CD4-positive, alpha-beta T cell treated with Interleukin-21 for 1 hour (primary cell): Measurements from ENCODE around the gene RBM15B.
A peak's percentile ranks its signal among the peaks of the same experiment; 100 is the strongest.

ENCODE experiments used
- DNase-seq: peaks from one replicate; pipeline ENCODE4 v3.0.0-alpha.2; 2020

RBM15B gene

GRCh38 chr3:51392355-51393133, 1.5 kb downstream of the RBM15B start:
- DNase-seq = no peak

- no peak for DNase-seq
These were observed 2.0 kb downstream of the RBM15B start for GRCh38 chr3:51393134-51393495.

- DNase-seq = no peak
These were observed 2.5 kb downstream of the RBM15B start for GRCh38 chr3:51393564-51393963.

GRCh38 chr3:51394541-51394940, 3.5 kb downstream of the RBM15B start:
- no peak for DNase-seq

DNA sequence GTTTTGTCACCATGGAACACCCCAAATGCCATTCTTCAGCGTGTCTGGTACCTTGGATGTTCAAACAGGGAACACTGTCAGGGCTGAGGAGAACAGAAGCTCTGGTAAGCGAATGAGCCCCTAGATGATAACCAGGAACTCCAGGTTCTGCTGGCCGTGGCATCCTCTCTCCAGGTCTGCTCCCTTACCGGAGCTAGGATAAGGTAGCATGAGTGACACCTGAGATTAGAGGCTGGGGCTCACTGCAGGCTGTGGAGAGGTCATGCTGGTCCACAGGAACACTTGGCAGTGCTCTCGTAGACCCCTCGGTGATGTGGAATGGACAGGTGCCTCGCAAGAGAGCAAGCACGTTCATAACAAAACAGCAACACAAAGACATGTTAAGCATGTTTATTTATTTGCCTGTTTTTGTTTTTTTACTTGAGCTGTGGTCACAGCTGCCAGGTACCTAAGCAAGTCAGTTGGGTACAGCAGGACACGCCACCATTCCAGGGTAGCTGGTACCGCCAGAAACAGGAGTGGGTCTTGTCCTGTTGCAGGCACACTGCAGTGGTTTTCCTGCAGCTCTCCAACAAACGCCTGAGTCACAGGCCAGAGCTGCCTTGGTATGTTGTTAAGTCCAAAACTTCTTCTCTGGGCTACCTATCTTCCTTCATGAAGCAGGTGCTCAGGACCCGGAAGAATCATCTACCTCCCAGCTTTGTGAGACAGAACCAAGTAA, 4.6 kb downstream of the RBM15B start:
- DNase-seq = no peak

- no peak for DNase-seq
These were observed 5.3 kb downstream of the RBM15B start for GRCh38 chr3:51396401-51396800.

DNA sequence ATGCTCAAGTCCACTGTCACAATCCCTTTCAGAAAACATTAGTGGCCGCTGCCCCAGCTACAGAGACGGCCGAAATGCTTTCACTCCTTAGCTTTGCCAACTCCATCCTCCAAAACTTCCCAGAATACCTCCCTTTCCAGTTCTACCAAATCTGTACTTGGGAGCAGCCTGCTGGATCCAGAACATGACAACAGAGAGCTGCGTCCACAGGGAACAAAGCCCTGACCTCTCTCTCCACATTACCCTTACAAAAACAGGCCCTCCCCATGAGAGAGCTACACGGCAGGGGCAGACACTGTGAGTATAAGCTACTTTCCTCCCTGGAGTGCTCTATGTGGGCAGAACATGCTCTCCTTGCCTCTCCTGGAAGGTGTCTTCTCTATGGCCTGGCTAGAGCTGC, 6.3 kb downstream of the RBM15B start:
- no peak for DNase-seq

- DNase-seq = no peak
These were observed 7.7 kb downstream of the RBM15B start for GRCh38 chr3:51398595-51399310.

DNA sequence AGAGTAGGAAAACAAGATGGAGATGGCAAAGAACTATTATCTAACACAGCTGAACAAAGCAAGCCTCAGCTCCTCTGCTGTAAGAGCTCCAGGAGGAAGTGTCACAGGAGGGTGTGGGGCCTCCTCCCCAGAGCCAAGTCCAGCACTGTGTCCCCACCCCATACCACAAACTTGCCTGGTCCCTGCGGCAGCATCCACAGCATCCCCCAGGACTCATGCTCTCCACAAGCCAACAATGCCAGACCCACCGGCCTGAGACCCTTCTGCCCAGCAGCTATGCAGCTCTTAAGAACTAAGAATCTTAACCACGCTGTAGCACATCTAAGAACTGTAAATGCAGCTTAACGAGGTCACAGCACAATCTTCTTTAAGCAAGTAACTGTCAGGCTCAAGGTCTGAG, 9.1 kb downstream of the RBM15B start:
- DNase-seq = no peak

GRCh38 chr3:51401735-51402134, 10.7 kb downstream of the RBM15B start:
- DNase-seq = no peak

GRCh38 chr3:51403675-51404074, 12.6 kb downstream of the RBM15B start:
- no peak for DNase-seq

GRCh38 chr3:51408021-51408420, 16.9 kb downstream of the RBM15B start:
- DNase-seq = no peak

DNA sequence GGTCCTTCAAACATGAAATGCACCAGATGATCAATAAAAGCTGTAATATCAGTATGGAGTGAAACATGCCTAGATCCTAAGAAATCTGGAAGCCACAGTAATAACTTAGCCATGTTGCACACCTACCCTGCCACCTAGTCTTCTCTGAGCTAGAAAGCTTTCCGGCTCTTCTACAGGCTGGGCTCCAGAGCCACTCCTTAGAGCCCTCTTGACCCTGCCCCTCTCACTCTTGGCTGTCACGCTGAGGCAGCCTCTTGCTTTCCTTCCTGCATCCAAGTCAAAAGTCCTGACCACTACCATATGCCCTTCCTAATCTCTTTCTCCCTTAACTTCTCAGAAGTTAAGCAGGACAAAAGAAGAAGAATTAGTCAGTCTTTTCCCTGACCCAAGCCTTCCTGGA, 17.7 kb downstream of the RBM15B start:
- DNase-seq = no peak

DNA sequence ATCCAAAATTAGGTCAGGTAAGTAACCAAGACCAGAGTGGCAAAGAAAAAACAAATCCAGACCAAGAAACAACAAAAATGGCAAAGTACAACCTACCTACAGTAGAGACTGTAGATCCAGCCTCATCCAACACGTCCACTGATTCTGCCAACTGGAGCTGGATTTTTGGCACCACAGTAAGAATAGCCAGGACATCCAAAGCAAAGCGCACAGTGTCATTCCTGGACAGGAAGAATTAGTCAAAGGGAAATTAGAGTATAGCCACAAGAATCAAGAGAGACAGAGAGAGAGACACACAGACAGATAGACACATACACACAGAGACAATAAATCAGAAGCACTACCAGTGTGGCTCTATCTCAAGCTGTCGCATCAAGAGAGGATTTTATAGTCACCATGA, 31.1 kb downstream of the RBM15B start:
- no peak for DNase-seq

DNA sequence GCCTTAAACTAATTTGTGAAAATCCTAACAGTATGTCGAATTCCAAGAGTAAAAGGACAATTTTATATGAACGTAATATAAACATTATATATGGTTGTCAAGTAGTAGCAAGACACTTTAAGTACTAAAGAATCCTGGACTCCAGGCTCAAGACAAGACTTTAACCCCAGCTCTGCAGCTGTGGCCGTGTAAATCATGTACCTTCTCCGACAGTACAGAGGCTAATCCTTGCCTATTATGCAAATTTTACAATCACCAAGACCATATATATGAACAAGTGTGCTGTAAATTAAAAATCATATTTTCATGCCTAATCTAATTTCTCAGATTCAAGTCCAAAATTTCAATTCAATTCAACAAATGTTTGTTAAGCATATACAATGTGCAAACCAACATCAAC, 35.8 kb downstream of the RBM15B start:
- no peak for DNase-seq

DNA sequence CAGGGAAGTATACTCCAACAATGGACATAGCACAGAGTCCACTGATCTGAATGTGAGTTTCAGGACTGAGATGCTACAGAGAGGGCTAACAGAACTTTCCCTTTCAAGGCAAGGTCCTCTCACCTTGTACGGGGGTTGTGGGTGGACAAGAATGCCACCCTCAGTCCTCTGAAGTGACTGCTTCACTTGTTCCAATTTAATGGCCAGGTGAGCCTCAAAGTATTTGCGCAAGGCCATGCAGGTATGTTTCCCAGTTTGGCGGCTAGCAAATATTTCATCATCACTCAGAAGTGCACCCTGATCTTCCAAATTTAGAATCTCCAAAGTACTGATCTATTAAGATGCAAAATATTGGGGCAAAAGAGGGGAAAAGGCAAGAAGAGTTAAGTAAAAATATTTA, 38.1 kb downstream of the RBM15B start:
- DNase-seq = no peak

GRCh38 chr3:51434110-51434509, 43.0 kb downstream of the RBM15B start:
- no peak for DNase-seq

GRCh38 chr3:51434746-51435327, 43.8 kb downstream of the RBM15B start:
- peak; percentile 66 for DNase-seq

DNA sequence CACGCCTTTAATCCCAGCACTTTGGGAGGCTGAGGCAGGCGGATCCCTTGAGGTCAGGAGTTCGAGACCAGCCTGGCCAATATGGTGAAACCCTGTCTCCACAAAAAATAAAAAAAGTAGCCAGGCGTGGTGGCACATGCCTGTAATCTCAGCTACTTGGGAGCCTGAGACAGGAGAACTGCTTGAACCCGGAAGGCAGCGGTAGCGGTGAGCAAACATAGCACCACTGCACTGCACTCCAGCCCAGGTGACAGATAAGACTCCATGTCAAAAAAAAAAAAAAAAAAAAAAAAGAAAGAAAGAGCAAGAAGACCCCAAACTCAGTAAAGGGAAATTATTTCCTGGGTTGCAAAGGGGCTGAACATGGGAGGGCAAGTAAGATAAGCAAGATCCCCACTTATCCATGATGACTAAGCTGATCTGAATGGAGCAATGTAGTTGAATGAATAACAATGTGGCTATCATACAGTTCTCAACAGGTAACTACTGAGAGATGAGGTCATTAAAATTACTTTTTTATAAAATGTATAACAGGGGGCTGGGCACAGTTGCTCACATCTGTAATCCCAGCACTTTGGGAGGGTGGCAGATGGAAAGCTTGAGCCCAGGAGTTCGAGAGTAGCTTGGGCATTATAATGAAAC, 46.0 kb downstream of the RBM15B start:
- no peak for DNase-seq

DNA sequence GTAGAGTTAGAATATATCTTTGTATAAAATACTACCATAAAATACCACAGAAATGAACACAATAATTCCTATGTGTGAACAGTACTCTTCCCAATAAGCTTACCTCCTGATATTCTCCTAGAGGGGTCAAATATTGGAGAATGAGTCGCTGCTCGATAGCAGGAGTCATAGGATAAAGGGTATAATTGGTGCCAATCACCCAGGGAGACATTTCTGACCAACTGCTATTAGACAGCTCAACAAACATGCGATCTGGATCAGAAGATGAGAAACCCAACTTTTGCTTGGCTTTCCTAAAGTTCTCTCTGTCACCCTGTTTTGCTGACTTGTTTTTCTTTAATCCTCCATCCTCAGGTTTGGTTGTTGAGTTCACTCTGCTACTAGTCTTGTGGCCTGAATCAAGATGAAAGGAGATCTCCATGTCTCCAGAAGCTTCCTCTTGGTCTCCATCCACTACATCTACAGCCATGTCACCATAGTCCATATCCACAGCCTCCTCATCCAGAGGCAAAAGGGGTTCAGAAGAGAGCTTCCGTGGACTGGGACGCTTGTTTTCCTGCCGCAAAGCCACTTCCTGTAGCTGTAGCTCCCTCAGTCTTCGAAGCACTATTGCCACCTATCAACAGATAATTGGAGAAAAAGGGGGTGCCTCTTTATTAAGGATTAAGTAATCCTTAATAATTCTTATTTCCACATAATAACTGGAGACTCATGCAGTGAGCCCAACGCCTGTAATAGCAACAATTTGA, 50.4 kb downstream of the RBM15B start:
- DNase-seq = no peak

DNA sequence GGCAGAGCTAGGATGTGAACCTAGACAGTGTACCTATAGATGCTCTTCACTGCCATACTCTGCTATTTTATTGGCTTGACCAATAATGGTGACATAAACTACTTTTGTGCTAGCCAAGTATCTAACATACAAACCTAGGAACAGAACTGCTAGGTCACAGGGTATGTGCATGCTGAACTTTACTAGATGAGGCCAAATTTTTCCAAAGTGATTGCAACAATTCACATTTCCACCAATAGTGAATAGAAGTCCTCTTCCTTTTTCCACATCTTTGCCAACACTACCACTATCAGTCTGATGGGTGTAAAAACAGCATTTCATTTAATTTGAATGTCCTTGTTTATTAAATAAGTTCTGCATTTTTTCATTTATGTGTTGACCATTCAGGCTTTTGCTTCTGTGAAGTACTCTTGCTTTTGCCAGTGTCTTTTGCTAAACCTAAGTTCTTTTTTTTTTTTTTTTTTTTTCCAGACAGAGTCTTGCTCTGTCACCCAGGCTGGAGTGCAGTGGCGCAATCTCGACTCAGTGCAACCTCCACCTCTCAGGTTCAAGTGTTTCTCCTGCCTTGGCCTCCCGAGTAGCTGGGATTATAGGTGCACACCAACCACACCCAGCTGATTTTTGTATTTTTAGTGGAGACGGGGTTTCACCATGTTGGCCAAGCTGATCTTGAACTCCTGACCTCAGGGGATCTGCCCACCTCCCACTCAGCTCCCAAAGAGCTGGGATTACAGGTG, 54.6 kb downstream of the RBM15B start:
- no peak for DNase-seq
